ENCODE data around the gene MUC5B. TPM values are rescaled to one million over a fixed set of nuclear protein-coding genes. Genes with fewer than 3 reads are reported as not detected.

MUC5B gene
- total and polyA plus RNA-seq, 2 donors (not counting 3 experiments of a cell fraction or from before 2014, with no cell fraction given) = not detected

DNA sequence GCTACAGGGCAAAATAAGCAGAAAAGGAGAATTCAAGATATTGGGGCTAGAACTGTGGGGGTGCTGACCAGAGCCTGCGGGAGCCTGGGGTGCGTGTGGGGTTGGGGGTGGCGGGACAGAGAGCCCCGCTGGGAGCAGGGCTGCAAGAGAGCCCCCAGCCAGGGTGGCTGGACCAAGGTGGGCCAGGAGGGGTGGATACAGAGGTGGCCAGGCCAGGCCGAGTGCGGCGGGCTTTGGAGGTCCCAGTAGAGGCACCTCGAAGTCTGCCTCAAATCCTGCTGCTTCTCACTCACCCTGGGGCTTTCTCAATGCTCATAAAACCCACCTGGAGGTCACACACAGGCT, 16.9 kb upstream of the MUC5B start:
- POLR2A ChIA-PET = no interaction called here
- Histone ChIP-seq H3K9me1 (replicated peaks; ENCODE audit: control insufficient read depth, extremely low read depth, insufficient read depth, low read length) (no peaks in the 10 kb centered on the region), H3K4me2 (ENCODE audit: insufficient read depth, low read length) (no peak overlapping the region), H3K36me3 (ENCODE audit: control insufficient read depth in 2 of 2, extremely low read depth in 1 of 2, insufficient read depth in 2 of 2, low read length in 2 of 2) (no peaks in the 10 kb centered on the region), H3K9ac (replicated peaks; ENCODE audit: extremely low read depth, insufficient read depth, low read length) (no peak overlapping the region), H3K27me3 (ENCODE audit: control insufficient read depth in 2 of 2, insufficient read depth in 2 of 2, low read length in 2 of 2) (no peaks in the 10 kb centered on the region), H2AFZ (ENCODE audit: low read depth, low read length) (no peak overlapping the region), H3K9me3 (replicated peaks; ENCODE audit: control insufficient read depth, insufficient read depth, low read length) (no peaks in the 10 kb centered on the region), H4K20me1 (replicated peaks; ENCODE audit: control insufficient read depth, extremely low read depth, insufficient read depth, low read length) (no peaks in the 10 kb centered on the region), H3K79me2 (ENCODE audit: control insufficient read depth, insufficient read depth, low read length) (no peaks in the 10 kb centered on the region), H3K4me3 (replicated peaks in 1 of 3; ENCODE audit: insufficient read depth in 1 of 3, low read depth in 1 of 3, low read length in 3 of 3) (no peak overlapping the region), H3K4me1 (ENCODE audit: control insufficient read depth, extremely low read depth, insufficient read depth, low read length) (no peaks in the 10 kb centered on the region), H3K27ac (ENCODE audit: insufficient read depth, low read depth, low read length) (no peak overlapping the region)
- no peak for DNase-seq (ENCODE audit: low read depth, low spot score)
- intact Hi-C loops (cut with micrococcal nuclease) (no loop called here), dilution Hi-C loops (cut with MboI; ENCODE audit: extremely low pct_ligation_motif_present, low sequenced_read_pairs) (no loop called here)
- BruUV-seq (replicated peaks) = no TSS peak
- no peak for TF ChIP-seq POLR2A (IDR thresholded peaks at IDR 0.05; ENCODE audit: low read depth, low read length)
- TF ChIP-seq POLR2AphosphoS5 (IDR thresholded peaks at IDR 0.05; ENCODE audit: insufficient read depth, low read depth, low read length) = no peak
- no peak for TF ChIP-seq JUN (IDR thresholded peaks at IDR 0.05; ENCODE audit: borderline replicate concordance, insufficient read depth, insufficient read length, low read depth)
- TF ChIP-seq, protein P1, sequence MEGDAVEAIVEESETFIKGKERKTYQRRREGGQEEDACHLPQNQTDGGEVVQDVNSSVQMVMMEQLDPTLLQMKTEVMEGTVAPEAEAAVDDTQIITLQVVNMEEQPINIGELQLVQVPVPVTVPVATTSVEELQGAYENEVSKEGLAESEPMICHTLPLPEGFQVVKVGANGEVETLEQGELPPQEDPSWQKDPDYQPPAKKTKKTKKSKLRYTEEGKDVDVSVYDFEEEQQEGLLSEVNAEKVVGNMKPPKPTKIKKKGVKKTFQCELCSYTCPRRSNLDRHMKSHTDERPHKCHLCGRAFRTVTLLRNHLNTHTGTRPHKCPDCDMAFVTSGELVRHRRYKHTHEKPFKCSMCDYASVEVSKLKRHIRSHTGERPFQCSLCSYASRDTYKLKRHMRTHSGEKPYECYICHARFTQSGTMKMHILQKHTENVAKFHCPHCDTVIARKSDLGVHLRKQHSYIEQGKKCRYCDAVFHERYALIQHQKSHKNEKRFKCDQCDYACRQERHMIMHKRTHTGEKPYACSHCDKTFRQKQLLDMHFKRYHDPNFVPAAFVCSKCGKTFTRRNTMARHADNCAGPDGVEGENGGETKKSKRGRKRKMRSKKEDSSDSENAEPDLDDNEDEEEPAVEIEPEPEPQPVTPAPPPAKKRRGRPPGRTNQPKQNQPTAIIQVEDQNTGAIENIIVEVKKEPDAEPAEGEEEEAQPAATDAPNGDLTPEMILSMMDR (IDR thresholded peaks at IDR 0.05; ENCODE audit: extremely low read depth in 1 of 2, insufficient read depth in 1 of 2, low read depth in 1 of 2, low read length in 2 of 2) = no peak
- CTCF ChIA-PET = interaction anchor here (1.1 kb wide), 1 partner anchor 340 kb away, joined by 3 read pairs; no protein-coding TSS in a partner anchor
- FAIRE-seq = no peak

DNA sequence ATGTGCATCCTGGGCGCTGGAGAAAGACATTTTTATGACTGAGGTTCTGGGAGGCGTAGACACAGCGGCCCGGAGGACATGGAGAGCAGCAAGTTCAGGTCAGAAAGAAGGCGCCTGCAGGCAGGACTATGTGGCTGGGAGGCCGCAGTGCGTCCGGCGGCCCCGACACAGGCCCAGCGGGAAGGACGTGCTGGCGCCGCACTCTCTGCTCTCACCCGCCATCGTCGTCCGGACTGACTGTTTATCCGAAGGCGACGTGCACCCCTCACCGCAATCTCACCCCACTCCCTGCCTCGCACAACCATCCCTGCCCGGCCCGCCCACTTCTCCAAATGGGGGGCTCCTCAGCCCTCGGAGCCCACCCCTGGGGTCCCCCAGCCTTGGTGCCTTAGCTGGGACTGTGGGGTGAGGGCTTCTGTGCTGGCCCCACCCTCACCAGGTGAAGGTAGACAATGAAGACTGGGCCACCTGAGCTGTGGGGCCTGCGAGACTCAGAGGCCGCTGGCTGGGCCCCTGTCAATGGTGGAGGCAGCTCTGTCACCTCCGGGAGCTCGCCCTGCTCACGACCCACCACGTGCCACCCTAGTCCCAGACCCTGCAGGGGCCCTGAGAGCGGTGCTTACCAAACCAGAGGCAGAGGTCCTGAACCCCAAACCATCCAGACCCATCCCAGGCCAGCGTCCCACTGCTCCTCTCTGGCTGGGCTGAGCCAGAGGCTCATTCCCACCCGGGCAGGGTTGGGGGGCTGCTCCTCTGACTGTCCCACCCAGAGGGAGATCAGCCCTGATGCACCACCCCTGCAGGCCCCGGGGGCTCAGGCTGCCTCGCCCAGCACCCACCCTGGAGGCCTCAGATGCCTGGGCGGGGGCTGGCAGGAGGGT, 16.2 kb upstream of the MUC5B start:
- Histone ChIP-seq H3K9ac (replicated peaks; ENCODE audit: extremely low read depth, insufficient read depth, low read length) (no peak overlapping the region), H3K9me3 (replicated peaks; ENCODE audit: control insufficient read depth, insufficient read depth, low read length) (no peaks in the 10 kb centered on the region), H2AFZ (ENCODE audit: low read depth, low read length) (no peak overlapping the region), H3K4me1 (ENCODE audit: control insufficient read depth, extremely low read depth, insufficient read depth, low read length) (no peaks in the 10 kb centered on the region), H3K79me2 (ENCODE audit: control insufficient read depth, insufficient read depth, low read length) (no peaks in the 10 kb centered on the region), H3K27ac (ENCODE audit: insufficient read depth, low read depth, low read length) (no peak overlapping the region), H3K36me3 (ENCODE audit: control insufficient read depth in 2 of 2, extremely low read depth in 1 of 2, insufficient read depth in 2 of 2, low read length in 2 of 2) (no peaks in the 10 kb centered on the region), H3K4me2 (ENCODE audit: insufficient read depth, low read length) (no peak overlapping the region), H3K27me3 (ENCODE audit: control insufficient read depth in 2 of 2, insufficient read depth in 2 of 2, low read length in 2 of 2) (peaks cover 0 to 3% of the 10 kb centered on the region in 2 experiments), H4K20me1 (replicated peaks; ENCODE audit: control insufficient read depth, extremely low read depth, insufficient read depth, low read length) (no peaks in the 10 kb centered on the region), H3K4me3 (replicated peaks in 1 of 3; ENCODE audit: insufficient read depth in 1 of 3, low read depth in 1 of 3, low read length in 3 of 3) (no peak overlapping the region), H3K9me1 (replicated peaks; ENCODE audit: control insufficient read depth, extremely low read depth, insufficient read depth, low read length) (no peaks in the 10 kb centered on the region)
- POLR2A ChIA-PET = no interaction called here
- intact Hi-C loops (cut with micrococcal nuclease) (no loop called here), dilution Hi-C loops (cut with MboI; ENCODE audit: extremely low pct_ligation_motif_present, low sequenced_read_pairs) (no loop called here)
- DNase-seq (ENCODE audit: low read depth, low spot score) (no peak), FAIRE-seq (no peak)
- CTCF ChIA-PET = interaction anchor here (1.1 kb wide), 1 partner anchor 339 kb away, joined by 3 read pairs; no protein-coding TSS in a partner anchor
- TF ChIP-seq FOS (IDR thresholded peaks at IDR 0.05; ENCODE audit: borderline replicate concordance, insufficient read depth, low read length) (no peak), GATA2 (IDR thresholded peaks at IDR 0.05; ENCODE audit: insufficient read depth, insufficient read length, low read depth, low read length) (no peak), POLR2AphosphoS5 (IDR thresholded peaks at IDR 0.05; ENCODE audit: insufficient read depth, low read depth, low read length) (no peak), EZH2 (IDR thresholded peaks at IDR 0.05; ENCODE audit: borderline replicate concordance, low read depth, low read length, severe bottlenecking) (no peak), POLR2A (IDR thresholded peaks at IDR 0.05; ENCODE audit: low read depth, low read length) (no peak), JUN (IDR thresholded peaks at IDR 0.05; ENCODE audit: borderline replicate concordance, insufficient read depth, insufficient read length, low read depth) (no peak), MYC (IDR thresholded peaks at IDR 0.05; ENCODE audit: low read depth, low read length) (no peak)
- TF ChIP-seq, protein P2, sequence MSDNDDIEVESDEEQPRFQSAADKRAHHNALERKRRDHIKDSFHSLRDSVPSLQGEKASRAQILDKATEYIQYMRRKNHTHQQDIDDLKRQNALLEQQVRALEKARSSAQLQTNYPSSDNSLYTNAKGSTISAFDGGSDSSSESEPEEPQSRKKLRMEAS (IDR thresholded peaks at IDR 0.05; ENCODE audit: insufficient read depth, insufficient read length) = no peak
- TF ChIP-seq, protein P1 (IDR thresholded peaks at IDR 0.05; ENCODE audit: extremely low read depth in 1 of 2, insufficient read depth in 1 of 2, low read depth in 1 of 2, low read length in 2 of 2) = no peak
- no TSS peak for BruUV-seq (replicated peaks)

Data from endothelial cell of umbilical vein (primary cell).